GM12892 (cell line): ENCODE measurements around the gene SLC25A6.

Source experiments
- POLR2A ChIP-seq: IDR thresholded peaks from 2 replicates; pipeline ENCODE4 v1.6.1; 2011; ENCODE audit warnings: low read depth, low read length, control low read depth
- POLR2AphosphoS5 ChIP-seq: IDR thresholded peaks from 2 replicates; pipeline ENCODE4 v1.6.1; 2011; ENCODE audit warnings: low read depth, low read length, control low read depth
- TAF1 ChIP-seq: IDR thresholded peaks from 2 replicates; pipeline ENCODE4 v1.6.1; 2011; ENCODE audit warnings: low read depth, mild to moderate bottlenecking, control low read depth, low read length, borderline replicate concordance

DNA sequence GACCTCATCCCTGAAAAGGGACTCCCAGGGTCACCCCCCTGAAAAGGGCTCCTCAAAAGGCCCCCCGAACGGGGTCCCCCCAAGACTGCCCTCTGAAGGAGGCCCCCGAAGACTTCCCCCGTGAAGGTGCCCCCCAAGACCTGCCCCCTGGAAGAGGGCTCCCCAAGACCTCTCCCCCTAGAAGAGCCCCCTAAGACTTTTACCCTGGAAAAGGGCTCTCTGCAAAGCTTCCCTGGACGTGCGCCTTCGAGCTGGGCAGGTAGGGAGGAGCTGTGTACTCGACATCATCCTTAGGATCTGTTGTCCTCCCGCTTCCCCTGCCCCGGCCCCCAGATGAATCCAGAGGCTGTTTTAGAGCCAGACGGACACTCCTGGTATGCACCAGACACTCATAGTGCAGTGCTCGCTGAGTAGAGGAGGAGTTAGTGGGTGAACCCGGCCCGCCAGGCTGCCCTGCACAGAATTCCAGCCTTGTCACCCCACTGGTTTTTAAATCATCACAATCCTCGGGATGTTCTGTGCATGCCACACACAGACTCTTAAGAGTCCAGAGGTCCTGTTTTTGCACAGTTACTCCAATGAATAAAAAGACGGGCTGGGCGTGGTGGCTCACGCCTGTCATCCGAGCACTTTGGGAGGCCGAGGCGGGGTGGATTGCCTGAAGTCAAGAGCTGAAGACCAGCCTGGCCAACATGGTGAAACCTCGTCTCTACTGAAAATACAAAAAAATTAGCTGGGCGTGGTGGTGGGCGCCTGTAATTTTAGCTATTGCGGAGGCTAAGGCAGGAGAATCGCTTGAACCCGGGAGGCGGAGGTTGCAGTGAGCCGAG, 5.7 kb upstream of the SLC25A6 start:
- no peak for TF ChIP-seq POLR2A
- TF ChIP-seq TAF1 = no peak
- no peak for TF ChIP-seq POLR2AphosphoS5
